Measurements from ENCODE around the gene KATNB1.

The KATNB1 gene

GRCh38 chr16:57735755-57736418 is at the start of gene KATNB1:
KATNB1 (plus strand) TSS chr16:57735770; CDS start chr16:57737244, 1,474 bp downstream.
- DNase-seq = no peak

- DNase-seq = no peak
Measured at GRCh38 chr16:57686577-57686976, 49.0 kb upstream of the KATNB1 start.

GRCh38 chr16:57687363-57687929 is 48.1 kb upstream of the KATNB1 start:
- no peak for DNase-seq

- DNase-seq = no peak
Measured at GRCh38 chr16:57688487-57688986, 47.0 kb upstream of the KATNB1 start.

GRCh38 chr16:57688987-57689761 is 46.4 kb upstream of the KATNB1 start:
- DNase-seq = no peak

GRCh38 chr16:57689762-57690558 is 45.6 kb upstream of the KATNB1 start:
- no peak for DNase-seq

GRCh38 chr16:57690782-57691471 is 44.6 kb upstream of the KATNB1 start:
- no peak for DNase-seq

- no peak for DNase-seq
Measured at GRCh38 chr16:57692636-57693035, 42.9 kb upstream of the KATNB1 start.

- DNase-seq = no peak
Measured at GRCh38 chr16:57693550-57693949, 42.0 kb upstream of the KATNB1 start.

GRCh38 chr16:57694231-57694724 is 41.3 kb upstream of the KATNB1 start:
- DNase-seq = no peak

GRCh38 chr16:57694725-57695679 is 40.6 kb upstream of the KATNB1 start, which contains the start of gene DRC7:
DRC7 (plus strand) TSS chr16:57694806; CDS start chr16:57697950, 3,144 bp downstream.
- no peak for DNase-seq

GRCh38 chr16:57695680-57696069 is 39.9 kb upstream of the KATNB1 start:
- DNase-seq = no peak

GRCh38 chr16:57696240-57696639 is 39.3 kb upstream of the KATNB1 start:
- DNase-seq = no peak

GRCh38 chr16:57697896-57698537 is 37.6 kb upstream of the KATNB1 start:
- DNase-seq = no peak

GRCh38 chr16:57698812-57699405 is 36.7 kb upstream of the KATNB1 start:
- no peak for DNase-seq

- no peak for DNase-seq
Measured at GRCh38 chr16:57699481-57699880, 36.1 kb upstream of the KATNB1 start.

GRCh38 chr16:57699899-57700298 is 35.7 kb upstream of the KATNB1 start:
- DNase-seq = no peak

- no peak for DNase-seq
Measured at GRCh38 chr16:57700781-57701551, 34.6 kb upstream of the KATNB1 start.

GRCh38 chr16:57701759-57702371 is 33.7 kb upstream of the KATNB1 start:
- DNase-seq = no peak
